ENCODE data around the gene GRK5. TPM values are rescaled to one million over a fixed set of nuclear protein-coding genes. Genes with fewer than 3 reads are reported as not detected.

GRK5 gene
- total and polyA plus RNA-seq, 2 experiments from 2014 or later = 5.2 to 13.7 TPM

- no peak overlapping the region for H3K27ac ChIP-seq
- DNase-seq = peak; percentile 20
- no peak overlapping the region for H3K4me3 ChIP-seq
- H3K4me1 ChIP-seq (ENCODE audit: insufficient read depth) = no peaks in the 10 kb centered on the region
- no peaks in the 10 kb centered on the region for H3K9me2 ChIP-seq (ENCODE audit: insufficient read depth)
- H3K4me2 ChIP-seq (ENCODE audit: unreplicated experiment) = no peak overlapping the region
- H4K20me1 ChIP-seq (ENCODE audit: insufficient read depth) = no peaks in the 10 kb centered on the region
- no peak overlapping the region for H3K9ac ChIP-seq
- H3F3A ChIP-seq (ENCODE audit: insufficient read depth) = peaks cover 10% of the 10 kb centered on the region; the same call in 1 of the 2 replicates
- H3K36me3 ChIP-seq (ENCODE audit: low read depth) = no peaks in the 10 kb centered on the region
- no peaks in the 10 kb centered on the region for H3K9me3 ChIP-seq (ENCODE audit: low read depth)
- TF ChIP-seq EZH2phosphoT487 (IDR thresholded peaks at IDR 0.05; ENCODE audit: insufficient read depth, low read depth) (no peak), EZH2 (IDR thresholded peaks at IDR 0.05; ENCODE audit: insufficient read depth, poor library complexity, severe bottlenecking) (no peak)
- no peak overlapping the region for H2AFZ ChIP-seq
- no peaks in the 10 kb centered on the region for H3K79me2 ChIP-seq (ENCODE audit: insufficient read depth)
- 90 to 91% methylated on average over 5 of the region's 5 CpGs for WGBS, 2 experiments (ENCODE audit: low coverage in 1 of 2, low lambda C conversion rate in 2 of 2, missing lambda C conversion rate in 2 of 2)
- H3K27me3 ChIP-seq (replicated peaks; ENCODE audit: insufficient read depth) = no peaks in the 10 kb centered on the region
- in situ Hi-C loops (cut with MboI) = no loop called here
These were observed 287.7 kb downstream of the GRK5 start for GRCh38 chr10:119495021-119495505.

DNA sequence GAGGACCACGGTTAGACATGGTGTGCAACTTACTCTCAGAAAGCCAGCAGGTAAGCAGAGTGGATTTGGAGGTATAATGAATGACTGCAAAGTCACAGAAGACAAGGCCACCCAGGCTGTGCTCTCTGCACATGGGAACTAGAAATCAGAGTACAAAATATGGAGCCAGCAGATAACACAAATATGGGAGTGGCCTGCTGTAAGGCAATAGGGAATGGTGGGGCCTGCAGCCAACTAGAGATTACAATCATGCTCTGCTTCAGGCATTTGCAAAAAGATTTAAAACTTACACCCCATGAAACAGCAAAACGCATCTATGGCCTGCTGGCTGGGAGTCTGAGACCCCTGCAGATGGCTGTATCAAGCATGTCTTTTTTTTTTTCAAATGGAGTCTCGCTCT is 288.2 kb downstream of the GRK5 start:
- Histone ChIP-seq H3K9me3 (ENCODE audit: low read depth) (no peaks in the 10 kb centered on the region), H3K4me2 (ENCODE audit: unreplicated experiment) (no peak overlapping the region), H3F3A (ENCODE audit: insufficient read depth) (peaks cover 10% of the 10 kb centered on the region; the same call in 1 of the 2 replicates), H4K20me1 (ENCODE audit: insufficient read depth) (no peaks in the 10 kb centered on the region), H3K4me3 (no peak overlapping the region), H3K9ac (no peak overlapping the region), H3K9me2 (ENCODE audit: insufficient read depth) (no peaks in the 10 kb centered on the region), H2AFZ (no peak overlapping the region), H3K79me2 (ENCODE audit: insufficient read depth) (no peaks in the 10 kb centered on the region), H3K27me3 (replicated peaks; ENCODE audit: insufficient read depth) (no peaks in the 10 kb centered on the region), H3K4me1 (ENCODE audit: insufficient read depth) (no peaks in the 10 kb centered on the region), H3K36me3 (ENCODE audit: low read depth) (no peaks in the 10 kb centered on the region), H3K27ac (no peak overlapping the region)
- in situ Hi-C loops (cut with MboI) = no loop called here
- 90 to 97% methylated on average over 3 of the region's 3 CpGs for WGBS, 2 experiments (ENCODE audit: low coverage in 1 of 2, low lambda C conversion rate in 2 of 2, missing lambda C conversion rate in 2 of 2)
- no peak for TF ChIP-seq EZH2phosphoT487 (IDR thresholded peaks at IDR 0.05; ENCODE audit: insufficient read depth, low read depth)
- no peak for TF ChIP-seq EZH2 (IDR thresholded peaks at IDR 0.05; ENCODE audit: insufficient read depth, poor library complexity, severe bottlenecking)
- DNase-seq = no peak

DNA sequence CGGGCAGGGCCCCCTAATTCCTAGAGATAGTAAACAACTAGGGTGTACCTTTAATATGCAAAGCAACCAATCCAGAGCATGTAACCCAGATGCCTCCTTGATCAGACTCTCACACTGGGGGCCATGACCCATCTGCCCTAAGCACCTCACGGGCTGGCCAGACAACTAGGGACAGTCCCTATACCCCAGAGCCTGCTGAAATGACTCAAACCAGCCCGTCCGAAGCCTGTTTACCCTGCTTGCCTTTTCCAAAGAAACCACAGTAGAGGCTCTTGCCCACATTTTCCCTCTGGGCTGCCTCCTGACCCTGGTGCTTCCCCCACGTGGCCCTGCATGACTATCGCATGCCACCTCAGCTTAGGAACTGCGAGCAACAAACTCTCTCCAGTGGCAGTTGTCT is 288.9 kb downstream of the GRK5 start:
- H3K27ac ChIP-seq = no peak overlapping the region
- H3K9me2 ChIP-seq (ENCODE audit: insufficient read depth) = no peaks in the 10 kb centered on the region

DNA sequence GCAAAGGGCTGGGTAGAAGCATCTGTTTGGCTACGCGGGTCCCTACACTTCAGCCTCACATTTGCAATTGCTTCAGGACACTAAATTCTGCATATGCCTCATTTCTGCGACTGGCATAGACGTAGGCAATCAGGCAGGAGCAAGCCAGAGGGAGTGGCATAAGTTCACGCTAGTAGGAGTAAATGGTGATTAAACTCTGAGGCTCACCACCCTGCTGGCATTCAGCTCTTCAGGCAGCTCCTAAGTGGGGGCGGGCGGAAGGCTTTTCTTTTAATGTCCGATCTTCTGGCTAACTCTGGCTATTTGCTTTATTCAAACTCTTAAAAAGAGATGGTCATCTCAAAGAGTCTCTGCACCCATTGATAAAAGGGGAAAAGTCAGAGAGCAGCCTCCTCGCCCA is 289.9 kb downstream of the GRK5 start:
- H3K9me2 ChIP-seq (ENCODE audit: insufficient read depth) = no peaks in the 10 kb centered on the region
- DNase-seq = no peak
- no peaks in the 10 kb centered on the region for H3K9me3 ChIP-seq (ENCODE audit: low read depth)
- H2AFZ ChIP-seq = no peak overlapping the region
- TF ChIP-seq EZH2phosphoT487 (IDR thresholded peaks at IDR 0.05; ENCODE audit: insufficient read depth, low read depth) (no peak), EZH2 (IDR thresholded peaks at IDR 0.05; ENCODE audit: insufficient read depth, poor library complexity, severe bottlenecking) (no peak)
- no peak overlapping the region for H3K4me2 ChIP-seq (ENCODE audit: unreplicated experiment)
- H3K4me3 ChIP-seq = no peak overlapping the region
- in situ Hi-C loops (cut with MboI) = no loop called here
- no peaks in the 10 kb centered on the region for H3K4me1 ChIP-seq (ENCODE audit: insufficient read depth)
- H3K27ac ChIP-seq = no peak overlapping the region
- no peaks in the 10 kb centered on the region for H3K27me3 ChIP-seq (replicated peaks; ENCODE audit: insufficient read depth)
- H3F3A ChIP-seq (ENCODE audit: insufficient read depth) = peaks cover 10% of the 10 kb centered on the region; the same call in 1 of the 2 replicates
- H3K9ac ChIP-seq = no peak overlapping the region
- whole genome bisulfite sequencing, 2 experiments (ENCODE audit: low coverage in 1 of 2, low lambda C conversion rate in 2 of 2, missing lambda C conversion rate in 2 of 2) = 95 to 97% methylated on average over 9 of the region's 9 CpGs
- no peaks in the 10 kb centered on the region for H4K20me1 ChIP-seq (ENCODE audit: insufficient read depth)
- no peaks in the 10 kb centered on the region for H3K36me3 ChIP-seq (ENCODE audit: low read depth)
- H3K79me2 ChIP-seq (ENCODE audit: insufficient read depth) = no peaks in the 10 kb centered on the region

More for the DNA sequence above, 288.9 kb downstream of the GRK5 start:
- no peaks in the 10 kb centered on the region for H4K20me1 ChIP-seq (ENCODE audit: insufficient read depth)
- H3K4me2 ChIP-seq (ENCODE audit: unreplicated experiment) = no peak overlapping the region
- no peak overlapping the region for H3K9ac ChIP-seq
- no peaks in the 10 kb centered on the region for H3K4me1 ChIP-seq (ENCODE audit: insufficient read depth)
- no peak overlapping the region for H2AFZ ChIP-seq
- in situ Hi-C loops (cut with MboI) = no loop called here
- H3F3A ChIP-seq (ENCODE audit: insufficient read depth) = peaks cover 10% of the 10 kb centered on the region; the same call in 1 of the 2 replicates
- no peaks in the 10 kb centered on the region for H3K9me3 ChIP-seq (ENCODE audit: low read depth)
- 88 to 96% methylated on average over 7 of the region's 7 CpGs for WGBS, 2 experiments (ENCODE audit: low coverage in 1 of 2, low lambda C conversion rate in 2 of 2, missing lambda C conversion rate in 2 of 2)
- no peaks in the 10 kb centered on the region for H3K36me3 ChIP-seq (ENCODE audit: low read depth)
- no peaks in the 10 kb centered on the region for H3K79me2 ChIP-seq (ENCODE audit: insufficient read depth)
- DNase-seq = no peak
- no peak for TF ChIP-seq EZH2phosphoT487 (IDR thresholded peaks at IDR 0.05; ENCODE audit: insufficient read depth, low read depth)
- no peak for TF ChIP-seq EZH2 (IDR thresholded peaks at IDR 0.05; ENCODE audit: insufficient read depth, poor library complexity, severe bottlenecking)
- no peak overlapping the region for H3K4me3 ChIP-seq
- H3K27me3 ChIP-seq (replicated peaks; ENCODE audit: insufficient read depth) = no peaks in the 10 kb centered on the region
